Gastrocnemius medialis (tissue), 4 donors: ENCODE data around the gene TNK1. TPM values are rescaled to one million over a fixed set of nuclear protein-coding genes. Genes with fewer than 3 reads are reported as not detected.

Source experiments
- ATAC-seq, 2 donors: fragments of 150-250 bp; one replicate each; pipeline ENCODE4 v1.9.1; 2016
- DNase-seq, 2 donors: peaks; one replicate each; pipeline ENCODE4 v3.0.0-alpha.2; 2019
- H3K27ac ChIP-seq, 4 donors: fragments of 200-600 bp; sonication (generic); 1 replicate in 1 of 4; 2 replicates in 3 of 4; pipeline ENCODE4 v1.5.1; 2016 to 2018; ENCODE audit warnings: mild to moderate bottlenecking in 2 of 4, moderate library complexity in 1 of 4
- H3K27me3 ChIP-seq, 3 donors: fragments of 200-600 bp; sonication (generic) in 2 of 3; 1 replicate in 1 of 3; 2 replicates in 2 of 3; pipeline versions ENCODE4 v1.5.1 to v1.6.0; 2016 to 2019; ENCODE audit warnings: mild to moderate bottlenecking in 1 of 3, moderate library complexity in 1 of 3
- H3K36me3 ChIP-seq, 2 donors: fragments of 200-600 bp; sonication (generic) in 1 of 2; one replicate each; pipeline ENCODE4 v1.5.1; 2017 to 2018
- H3K4me1 ChIP-seq, 2 donors: fragments of 200-600 bp; sonication (generic) in 1 of 2; one replicate each; pipeline ENCODE4 v1.5.1; 2016 to 2017; ENCODE audit warnings: mild to moderate bottlenecking in 2 of 2
- H3K4me3 ChIP-seq, 4 donors: fragments of 200-600 bp; sonication (generic) in 3 of 4; 1 replicate in 1 of 4; 2 replicates in 3 of 4; pipeline ENCODE4 v1.5.1; 2016 to 2019; ENCODE audit warnings: mild to moderate bottlenecking in 2 of 4
- H3K9me3 ChIP-seq, 3 donors: fragments of 200-600 bp; sonication (generic) in 2 of 3; 1 replicate in 1 of 3; 2 replicates in 2 of 3; pipeline ENCODE4 v1.5.1; 2016 to 2019
- CTCF ChIP-seq, 5 experiments: fragments of 450-650 bp in 3 of 5; fragments of 200-600 bp in 2 of 5; sonication (generic) in 2 of 5; IDR thresholded peaks in 4 of 5; conservative IDR thresholded peaks in 1 of 5; 1 replicate in 4 of 5; 2 replicates in 1 of 5; pipeline ENCODE4 v1.5.1; 2016 to 2019; ENCODE audit warnings: antibody characterized with exemption in 5 of 5, mild to moderate bottlenecking in 3 of 5, moderate library complexity in 3 of 5
- POLR2A ChIP-seq, 2 donors: fragments of 450-650 bp; IDR thresholded peaks; one replicate each; pipeline ENCODE4 v1.6.1; 2017; ENCODE audit warnings: antibody characterized with exemption in 2 of 2, mild to moderate bottlenecking in 2 of 2, moderate library complexity in 2 of 2
- in situ Hi-C, 4 donors: fragments of 200-750 bp; cut with MboI; loops; one replicate each; pipeline versions ENCODE4 v1.15.0 to v1.8.0; 2017; ENCODE audit warnings: low sequenced_read_pairs in 4 of 4
- intact Hi-C: fragments of 100-400 bp; cut with DNase I; formaldehyde crosslinking; loops from one replicate; pipeline ENCODE4 v1.15.1; 2023; ENCODE audit warnings: low total_unique reads
- total RNA-seq, 4 donors: library from RNA; depleted of rRNA; stranded (reverse); fragments of >200 nt; gene quantifications; one replicate each; pipeline versions ENCODE4 v1.1.0 to v1.2.3, GENCODE V29; 2016

The TNK1 gene
- total RNA-seq, 4 donors from 2014 or later, result 0.13 to 2.2 TPM; not detected in 2

- no peaks in the 10 kb centered on the region for H3K9me3 ChIP-seq
- in situ Hi-C loops, result no loop called here
- H3K27ac ChIP-seq, result peak overlapping the region in 2 of 4 donors; percentile 92
- intact Hi-C loops, result loop anchor here (10.0 kb wide), 1 partner anchor 278 kb away; the partner anchor contains the start of genes TP53 and WRAP53
- no peak for TF ChIP-seq POLR2A (IDR thresholded peaks at IDR 0.05)
- TF ChIP-seq CTCF (IDR thresholded peaks at IDR 0.05 in 4 of 5, conservative IDR thresholded peaks at IDR 0.05 in 1 of 5), result no peak
- H3K27me3 ChIP-seq, result no peaks in the 10 kb centered on the region
- H3K4me3 ChIP-seq, result peak overlapping the region in 1 of 4 donors; percentile 81
- no peaks in the 10 kb centered on the region for H3K36me3 ChIP-seq
- DNase-seq, result no peak
- peaks cover 19 to 20% of the 10 kb centered on the region in 2 donors for H3K4me1 ChIP-seq
- ATAC-seq, result no peak
Observed at GRCh38 chr17:7406235-7406825, 25.4 kb downstream of the TNK1 start.

GRCh38 chr17:7407082-7407481 lies 26.2 kb downstream of the TNK1 start:
- DNase-seq, result no peak
- no peak for TF ChIP-seq POLR2A (IDR thresholded peaks at IDR 0.05)
- no peak for TF ChIP-seq CTCF (IDR thresholded peaks at IDR 0.05 in 4 of 5, conservative IDR thresholded peaks at IDR 0.05 in 1 of 5)
- H3K36me3 ChIP-seq, result no peaks in the 10 kb centered on the region
- H3K27me3 ChIP-seq, result no peaks in the 10 kb centered on the region
- intact Hi-C loops, result loop anchor here (10.0 kb wide), 1 partner anchor 278 kb away; the partner anchor contains the start of genes TP53 and WRAP53
- ATAC-seq, result no peak
- no peak overlapping the region for H3K27ac ChIP-seq
- H3K4me3 ChIP-seq, result no peak overlapping the region
- no peaks in the 10 kb centered on the region for H3K9me3 ChIP-seq
- in situ Hi-C loops, result no loop called here
- H3K4me1 ChIP-seq, result peaks cover 15 to 20% of the 10 kb centered on the region in 2 donors

GRCh38 chr17:7407485-7408251 lies 26.8 kb downstream of the TNK1 start, which contains the start of gene NLGN2:
TSS of gene NLGN2 (plus strand) at chr17:7407845. CDS start at chr17:7408256, 411 bp downstream.
- no peaks in the 10 kb centered on the region for H3K27me3 ChIP-seq
- H3K4me1 ChIP-seq, result peaks cover 9 to 14% of the 10 kb centered on the region in 2 donors
- no peak within 1 kb of the TSS for H3K4me3 ChIP-seq
- intact Hi-C loops (loop anchor here (10.0 kb wide), 1 partner anchor 277 kb away; the partner anchor contains the start of genes TP53 and WRAP53), in situ Hi-C loops (no loop called here)
- ATAC-seq, result no peak
- no peak for TF ChIP-seq POLR2A (IDR thresholded peaks at IDR 0.05)
- TF ChIP-seq CTCF (IDR thresholded peaks at IDR 0.05 in 4 of 5, conservative IDR thresholded peaks at IDR 0.05 in 1 of 5), result no peak
- no peak for DNase-seq
- H3K9me3 ChIP-seq, result no peaks in the 10 kb centered on the region
- H3K36me3 ChIP-seq, result no peaks in the 10 kb centered on the region
- no peak within 1 kb of the TSS for H3K27ac ChIP-seq

GRCh38 chr17:7408252-7408727 lies 27.4 kb downstream of the TNK1 start:
- TF ChIP-seq POLR2A (IDR thresholded peaks at IDR 0.05), result no peak
- TF ChIP-seq CTCF (IDR thresholded peaks at IDR 0.05 in 4 of 5, conservative IDR thresholded peaks at IDR 0.05 in 1 of 5), result no peak
- no peak for ATAC-seq
- H3K27me3 ChIP-seq, result no peaks in the 10 kb centered on the region
- DNase-seq, result no peak
- intact Hi-C loops, result loop anchor here (10.0 kb wide), 1 partner anchor 277 kb away; the partner anchor contains the start of genes TP53 and WRAP53
- in situ Hi-C loops, result no loop called here
- H3K27ac ChIP-seq, result no peak overlapping the region
- H3K9me3 ChIP-seq, result no peaks in the 10 kb centered on the region
- no peaks in the 10 kb centered on the region for H3K36me3 ChIP-seq
- H3K4me3 ChIP-seq, result no peak overlapping the region
- peaks cover 3 to 9% of the 10 kb centered on the region in 2 donors for H3K4me1 ChIP-seq
